Measurements from ENCODE around the gene CAPN7.

The CAPN7 gene

DNA sequence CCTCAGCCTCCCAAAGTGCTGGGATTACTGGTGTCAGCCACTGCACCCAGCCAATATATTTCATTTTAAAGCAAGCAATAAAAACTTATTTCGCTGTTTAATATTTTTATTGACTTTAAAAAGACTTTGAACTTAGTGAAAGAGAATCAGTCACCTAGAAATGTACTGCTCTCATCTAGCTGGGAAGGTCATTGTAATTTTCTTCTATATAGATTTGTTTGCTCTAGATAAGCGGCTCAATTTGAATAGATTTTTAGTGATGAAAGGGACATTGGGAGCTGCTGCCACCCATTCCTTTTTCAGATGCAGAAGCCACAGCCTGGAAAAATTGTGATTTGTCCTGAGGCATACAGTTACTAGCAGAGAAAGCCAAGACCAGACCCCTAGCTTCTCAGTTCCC, 40.1 kb downstream of the CAPN7 start:
- no peak for DNase-seq (ENCODE audit: low read depth)

DNA sequence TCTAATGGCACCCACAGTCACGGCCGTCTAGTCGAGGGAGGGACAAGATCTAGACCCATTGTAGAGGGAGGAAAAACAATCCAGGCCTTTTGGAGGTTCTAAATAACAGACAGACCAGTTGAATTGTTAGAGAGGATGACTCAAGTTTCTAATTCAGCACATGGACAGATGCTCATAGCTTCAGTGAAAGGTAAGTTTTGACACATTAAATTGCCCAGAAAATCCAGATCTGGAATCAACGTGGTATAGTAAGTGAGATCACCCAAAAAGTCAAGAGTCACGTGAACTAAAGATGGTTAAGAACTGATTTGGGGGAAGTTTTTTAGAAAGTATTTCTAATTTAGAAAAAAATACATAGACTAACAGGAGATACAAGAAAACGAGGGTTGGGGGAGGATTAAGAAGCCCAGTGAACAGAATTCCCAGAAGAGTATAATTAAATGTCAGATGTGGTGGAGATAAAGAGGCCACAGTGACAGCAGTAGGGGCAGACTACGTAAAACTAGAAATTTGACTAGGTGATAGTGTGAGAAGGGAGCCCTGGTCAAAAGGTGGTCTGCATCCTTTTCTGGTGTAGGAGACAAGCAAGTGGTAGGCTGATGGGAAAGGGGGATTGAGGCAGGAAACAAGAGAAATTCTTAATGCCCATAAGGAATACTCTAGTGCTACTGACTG, 47.1 kb downstream of the CAPN7 start:
- no peak for DNase-seq (ENCODE audit: low read depth)

DNA sequence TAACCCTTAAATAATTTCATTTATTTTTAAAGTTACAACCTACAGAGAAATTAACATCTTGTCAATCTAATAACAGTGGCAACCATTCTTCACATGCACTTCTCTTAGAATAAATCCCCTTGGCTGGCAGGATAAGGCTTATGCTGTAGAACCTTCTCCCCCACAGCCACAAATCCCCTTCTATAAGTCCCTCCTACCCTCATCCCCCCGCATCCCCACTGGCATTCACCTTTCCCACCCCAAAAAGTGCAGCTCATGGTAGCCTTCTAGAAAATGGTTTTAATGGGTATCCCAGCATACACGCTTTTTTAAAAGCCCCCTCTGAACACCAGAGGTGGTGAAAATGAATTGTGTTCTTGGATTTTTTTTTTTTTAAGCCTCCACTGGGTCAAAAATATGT, 49.2 kb downstream of the CAPN7 start:
- DNase-seq (ENCODE audit: low read depth), result no peak

GRCh38 chr3:15256861-15257341, 50.9 kb downstream of the CAPN7 start:
- no peak for DNase-seq (ENCODE audit: low read depth)

- DNase-seq (ENCODE audit: low read depth), result no peak
Observed at GRCh38 chr3:15258720-15259119, 52.7 kb downstream of the CAPN7 start.

DNA sequence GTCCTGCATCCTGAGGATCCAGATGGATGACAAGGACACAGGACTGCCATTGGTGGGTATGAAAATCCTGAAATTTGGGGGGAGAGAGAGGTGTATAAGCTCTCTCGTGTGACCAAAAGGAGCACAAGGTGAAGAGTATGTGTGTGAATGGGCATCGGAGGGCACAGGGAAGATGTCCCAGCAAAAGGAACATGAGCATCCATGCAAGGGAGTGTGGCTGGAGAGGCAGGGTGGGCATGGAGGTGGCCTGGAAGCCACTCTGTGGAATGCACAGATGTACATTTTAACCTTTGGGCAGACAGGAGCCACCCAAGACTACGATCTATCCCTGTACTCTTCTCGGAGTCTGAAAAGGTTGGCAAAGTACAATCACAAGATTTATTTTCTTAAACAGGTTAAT, 54.5 kb downstream of the CAPN7 start:
- no peak for DNase-seq (ENCODE audit: low read depth)

DNA sequence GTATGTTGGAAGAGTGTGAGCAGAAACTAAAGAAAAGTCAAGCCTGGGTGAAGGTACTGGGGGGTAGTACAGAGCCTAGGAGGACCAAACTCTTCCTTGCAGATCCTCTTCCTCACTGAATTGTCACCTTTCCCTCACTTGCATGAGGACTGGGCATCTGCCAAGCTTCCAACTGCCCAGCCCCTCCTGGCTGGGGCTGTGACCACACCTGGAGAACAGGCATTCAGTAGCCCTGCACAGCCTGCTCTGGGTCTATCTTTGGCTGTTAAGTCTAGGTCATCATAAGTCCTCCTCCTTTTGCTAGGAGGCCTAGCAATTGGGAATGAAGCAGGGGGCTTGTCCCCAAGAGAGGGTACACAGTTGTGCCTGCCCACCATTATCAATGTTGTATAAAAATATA, 55.2 kb downstream of the CAPN7 start:
- DNase-seq (ENCODE audit: low read depth), result no peak

DNA sequence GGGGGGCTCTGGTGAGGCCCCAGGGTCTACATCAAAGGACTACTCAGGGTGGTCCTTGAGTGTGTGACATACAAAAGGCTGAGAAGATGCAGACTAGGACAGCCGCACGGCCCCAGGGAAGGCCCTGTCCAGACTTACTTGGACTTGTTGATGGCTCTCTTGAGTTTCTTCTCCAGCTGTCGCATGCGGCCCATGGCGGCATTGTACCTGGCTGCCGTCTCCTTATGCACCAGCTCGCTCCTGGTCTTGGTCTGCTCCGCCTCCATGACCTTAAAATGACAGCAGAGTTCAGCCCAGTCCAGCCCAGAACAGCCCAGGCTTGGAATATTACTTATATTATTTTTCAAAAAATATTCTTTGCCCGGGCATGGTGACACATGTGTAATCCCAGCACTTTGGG, 56.0 kb downstream of the CAPN7 start:
- no peak for DNase-seq (ENCODE audit: low read depth)

DNA sequence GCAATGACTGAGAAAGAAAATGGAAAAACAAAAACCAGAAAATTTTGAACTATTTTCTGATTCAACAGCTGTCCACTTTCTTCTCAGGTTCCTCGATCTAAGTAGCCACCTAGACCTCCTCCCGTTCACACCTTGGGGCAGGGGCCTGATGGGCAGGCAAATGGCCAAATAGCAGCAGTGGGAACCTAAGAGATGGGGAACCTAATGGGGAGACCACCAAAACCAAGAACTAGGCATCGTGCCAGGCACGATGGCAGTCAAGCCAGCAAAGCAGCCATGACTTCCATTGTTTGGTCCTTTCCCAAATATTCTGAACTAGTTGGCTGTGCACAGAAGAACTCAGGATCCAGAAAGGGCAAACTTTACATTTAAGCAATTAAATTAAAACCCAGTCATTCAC, 57.1 kb downstream of the CAPN7 start:
- DNase-seq (ENCODE audit: low read depth), result no peak

DNA sequence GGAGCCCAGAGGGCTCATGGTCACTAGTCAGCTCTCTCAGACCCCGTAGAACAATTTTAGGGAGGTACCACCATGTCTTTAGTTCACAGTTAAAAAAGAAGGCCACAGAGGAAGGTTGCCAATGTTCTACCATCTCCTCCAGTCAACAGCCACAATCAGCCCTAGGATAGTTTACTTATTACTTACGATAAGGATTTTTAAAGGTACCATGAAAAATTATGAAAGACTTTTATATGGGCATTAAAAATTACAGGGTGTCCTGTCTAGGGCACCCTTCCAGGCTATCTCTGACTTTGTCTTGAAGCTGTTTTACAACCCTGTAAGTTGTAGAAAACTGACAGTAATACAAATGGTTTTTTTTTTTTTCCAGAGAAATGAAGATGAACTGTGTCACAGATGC, 57.9 kb downstream of the CAPN7 start:
- DNase-seq (ENCODE audit: low read depth), result no peak

GRCh38 chr3:15264486-15264885, 58.4 kb downstream of the CAPN7 start:
- DNase-seq (ENCODE audit: low read depth), result no peak

DNA sequence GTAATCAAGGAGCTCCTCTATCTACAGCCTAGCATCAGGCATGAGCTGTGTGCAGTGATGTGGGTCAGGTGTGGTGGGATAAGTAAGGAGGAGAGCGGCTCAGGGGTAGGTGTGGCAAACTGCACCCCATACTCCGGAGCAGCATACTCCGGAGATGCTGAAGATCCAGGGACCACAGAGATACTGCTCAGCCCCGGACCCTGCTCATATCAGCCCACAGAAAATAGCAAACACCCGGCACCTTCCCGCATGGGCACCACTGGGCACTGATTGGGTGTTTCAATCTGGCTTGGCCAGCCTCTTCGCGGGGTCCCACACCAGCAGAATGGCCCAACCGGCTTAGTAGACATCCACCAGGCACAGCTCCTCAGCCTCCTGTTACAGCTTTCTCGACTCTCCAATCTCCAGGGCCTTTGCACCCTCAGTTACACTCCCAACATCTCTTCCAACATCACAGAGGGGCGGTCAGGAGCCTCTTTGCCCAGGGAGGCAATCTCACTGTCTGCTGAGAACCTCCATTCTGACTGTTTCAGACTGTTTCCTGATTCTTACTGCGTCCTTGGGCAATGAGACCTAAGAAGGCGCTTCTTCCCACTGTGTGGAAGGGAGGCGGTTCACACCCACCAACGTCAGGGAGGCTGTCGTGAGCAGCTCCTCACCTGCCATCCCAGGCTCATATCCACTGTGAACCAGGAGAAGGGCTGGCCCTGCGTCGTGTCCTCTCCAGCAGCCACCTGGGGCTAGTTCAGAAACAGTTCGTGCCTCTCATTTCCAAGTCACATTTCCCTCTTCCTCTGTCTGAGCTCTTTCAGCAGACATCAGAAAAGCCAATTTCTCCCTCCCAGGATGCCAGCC, 59.8 kb downstream of the CAPN7 start:
- no peak for DNase-seq (ENCODE audit: low read depth)

DNA sequence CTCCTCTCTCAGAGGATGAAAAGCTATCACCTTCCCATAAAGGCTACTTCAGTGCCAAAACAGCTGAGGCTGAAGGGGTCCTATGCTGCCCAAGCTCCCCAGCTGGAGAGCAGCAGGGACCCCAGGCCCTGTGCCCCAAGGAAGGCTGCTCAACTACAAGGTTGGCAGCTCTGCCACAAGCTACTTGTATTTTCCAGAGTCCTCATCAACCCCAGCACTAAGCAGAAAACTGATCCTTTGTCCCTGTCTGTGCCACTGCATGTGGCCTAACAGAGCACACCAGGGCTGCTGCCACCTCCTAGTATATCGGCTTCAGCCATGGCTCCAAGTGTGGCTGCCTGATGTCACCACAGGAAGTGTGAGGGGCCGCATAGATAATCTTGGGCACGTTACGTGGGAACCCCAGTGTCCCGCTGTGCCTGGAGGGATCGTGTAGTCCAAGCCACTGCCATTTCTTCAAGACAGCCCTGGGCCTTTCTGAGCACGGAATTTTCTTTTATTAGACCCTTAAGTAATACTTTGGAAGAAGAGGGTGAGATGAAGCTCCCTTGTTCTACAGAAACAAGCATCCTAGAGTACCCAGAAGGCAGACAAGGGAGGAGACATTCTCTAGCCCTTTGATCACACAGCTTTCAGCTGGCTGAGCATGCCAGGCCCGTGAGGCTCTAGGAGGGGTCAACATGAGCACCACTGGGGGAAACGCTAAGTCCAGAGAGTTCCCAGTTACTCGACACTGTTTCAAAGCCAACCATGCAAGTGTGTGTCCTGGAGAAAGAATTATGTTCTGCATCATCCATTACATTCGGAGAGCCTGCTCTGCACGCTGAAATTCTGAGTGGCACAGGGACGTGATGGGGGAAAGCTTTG, 60.7 kb downstream of the CAPN7 start:
- no peak for DNase-seq (ENCODE audit: low read depth)

GRCh38 chr3:15267502-15267901, 61.5 kb downstream of the CAPN7 start:
- no peak for DNase-seq (ENCODE audit: low read depth)

DNA sequence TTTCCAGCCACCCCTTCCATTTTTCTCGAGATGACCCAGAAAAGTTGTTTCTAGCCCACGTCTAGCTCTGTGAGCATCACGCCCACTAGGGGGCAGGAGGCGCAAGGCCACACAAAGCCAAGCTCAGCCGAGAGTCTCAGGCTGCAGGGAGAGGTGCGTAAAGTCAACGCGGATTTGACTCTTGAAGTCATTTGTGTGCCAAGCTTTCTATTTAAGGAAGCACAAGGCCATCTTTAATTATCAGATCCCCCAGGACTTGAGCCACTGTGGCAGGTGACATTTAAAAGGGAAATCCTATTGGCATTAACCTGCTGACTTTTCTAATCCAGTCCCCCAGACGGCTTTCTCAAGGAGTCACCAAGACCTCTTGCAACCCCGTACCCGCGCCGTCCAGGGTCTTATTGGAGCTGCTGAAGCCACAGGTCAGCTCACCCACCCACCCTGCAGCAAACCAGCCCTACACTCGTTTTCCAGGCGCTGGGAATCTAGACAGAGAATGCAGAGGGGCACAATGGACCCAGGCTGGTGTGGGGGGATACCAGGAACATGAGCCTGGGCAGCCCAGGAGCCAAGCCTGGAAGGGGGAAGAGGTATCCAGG, 62.1 kb downstream of the CAPN7 start:
- DNase-seq (ENCODE audit: low read depth), result peak; percentile 73

DNA sequence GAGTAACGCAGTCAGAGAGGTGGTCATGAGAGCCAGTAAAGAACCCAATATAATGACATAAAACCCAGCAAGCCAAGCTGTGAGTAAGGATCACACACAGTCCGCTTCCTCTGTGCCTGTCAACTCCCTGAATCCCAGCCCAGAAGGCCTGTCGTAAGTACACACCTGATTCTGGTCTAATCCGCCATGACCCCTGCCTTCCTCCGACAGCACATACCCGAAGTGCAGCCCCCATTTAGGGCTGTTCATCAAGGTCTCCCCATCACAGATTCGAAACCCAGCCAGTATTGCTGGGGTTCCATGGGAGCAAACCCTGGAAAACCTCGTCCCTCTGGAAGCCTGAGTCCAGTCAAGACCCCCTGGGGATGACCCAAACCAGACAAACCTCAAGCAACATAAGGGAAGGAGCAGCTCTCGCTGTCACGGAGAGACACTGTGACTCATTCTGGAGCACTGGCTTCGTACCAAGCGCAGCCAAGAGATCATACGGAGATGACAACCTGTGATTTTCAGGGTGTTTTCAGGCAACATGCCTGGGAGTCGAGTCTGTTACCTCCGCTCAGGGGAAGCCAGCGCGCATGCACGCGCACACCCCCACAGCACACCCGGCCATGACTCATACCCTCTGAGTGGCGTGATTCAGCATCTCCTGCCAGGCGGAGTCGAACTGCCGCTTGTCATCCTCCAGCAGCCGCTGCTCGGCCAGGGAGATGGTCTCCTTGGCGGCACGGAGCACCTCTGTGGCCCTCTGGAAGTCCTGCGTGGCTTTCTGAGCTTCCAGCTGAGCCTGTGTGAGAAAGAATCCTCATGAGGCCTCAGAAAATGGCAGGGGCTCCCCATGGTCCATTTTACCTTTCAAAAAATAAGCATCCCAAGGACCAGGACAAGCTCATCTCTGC, 63.3 kb downstream of the CAPN7 start:
- DNase-seq (ENCODE audit: low read depth), result peak; percentile 84

DNA sequence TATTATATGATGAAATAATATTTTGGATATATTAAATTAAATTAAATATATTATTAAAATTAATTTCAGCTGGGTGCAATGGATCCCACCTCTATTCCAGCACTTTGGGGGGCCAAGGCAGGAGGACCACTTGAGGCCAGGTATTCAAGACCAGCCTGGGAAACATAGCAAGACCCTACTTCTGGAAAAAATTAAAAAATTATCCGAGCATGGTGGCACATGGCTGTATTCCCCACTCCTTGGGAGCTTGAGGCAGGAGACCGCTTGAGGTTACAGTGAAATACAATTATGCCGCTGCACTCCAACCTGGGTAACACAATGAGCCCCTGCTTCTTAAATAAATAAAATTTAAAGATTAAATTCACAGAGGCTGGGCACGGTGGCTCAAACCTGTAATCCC, 65.0 kb downstream of the CAPN7 start:
- no peak for DNase-seq (ENCODE audit: low read depth)

DNA sequence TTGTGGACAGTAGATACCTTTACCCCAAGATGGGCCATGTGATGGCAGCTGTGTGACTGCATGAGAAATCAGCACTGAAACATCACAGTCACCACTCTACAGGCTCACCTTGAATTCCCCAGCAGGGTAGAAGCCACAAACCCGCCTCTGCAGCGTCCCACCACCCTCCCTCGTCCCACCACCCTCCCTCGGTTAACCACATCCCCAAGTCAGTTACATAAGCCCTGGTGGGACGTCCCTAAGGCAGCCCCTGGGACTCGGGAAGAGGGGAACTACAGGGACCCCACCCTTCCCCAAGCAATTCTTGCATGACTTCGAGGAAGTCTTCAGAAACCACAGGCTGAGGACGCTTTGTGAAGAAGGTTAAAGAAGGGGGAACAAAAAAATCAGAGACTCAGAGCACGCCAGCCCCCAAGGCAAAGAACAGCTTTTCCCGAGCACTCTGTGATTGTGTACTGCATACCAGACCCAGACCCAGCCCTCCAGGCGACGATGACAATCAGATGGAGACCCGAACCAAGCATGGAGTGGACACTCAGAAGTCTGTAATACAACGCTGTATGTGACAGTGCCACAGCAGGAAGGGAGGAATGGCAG, 65.8 kb downstream of the CAPN7 start:
- peak; percentile 72 for DNase-seq (ENCODE audit: low read depth)

GRCh38 chr3:15272426-15273196, 66.6 kb downstream of the CAPN7 start:
- no peak for DNase-seq (ENCODE audit: low read depth)

DNA sequence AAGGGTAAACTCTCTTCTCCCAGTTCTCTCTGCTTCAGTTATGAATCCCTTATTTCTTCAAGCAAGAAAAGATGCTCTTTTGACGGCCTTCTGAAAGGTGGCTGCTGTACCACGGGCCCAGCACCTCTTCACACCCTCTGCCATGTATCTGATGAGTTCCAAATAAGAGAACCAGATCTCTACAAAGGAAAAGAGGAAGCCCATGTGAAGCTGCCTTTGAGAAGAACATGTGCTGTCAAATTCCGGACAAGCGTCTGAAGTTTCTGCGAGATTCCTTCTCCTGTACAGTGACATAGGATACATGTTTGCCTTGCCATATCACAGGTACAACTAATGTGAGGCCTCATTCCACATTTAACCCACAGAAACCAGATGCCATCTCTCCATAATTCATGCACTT, 67.2 kb downstream of the CAPN7 start:
- DNase-seq (ENCODE audit: low read depth), result no peak

All from activated T-helper 1 cell treated with Interleukin-2 at 50 U/mL for 16 hours (primary cell).